ENCODE results near the gene MISP3. TPM values are rescaled to one million over a fixed set of nuclear protein-coding genes. Genes with fewer than 3 reads are reported as not detected.

The MISP3 gene
- total RNA-seq, 2 donors from 2014 or later = 1.7 to 2.7 TPM

DNA sequence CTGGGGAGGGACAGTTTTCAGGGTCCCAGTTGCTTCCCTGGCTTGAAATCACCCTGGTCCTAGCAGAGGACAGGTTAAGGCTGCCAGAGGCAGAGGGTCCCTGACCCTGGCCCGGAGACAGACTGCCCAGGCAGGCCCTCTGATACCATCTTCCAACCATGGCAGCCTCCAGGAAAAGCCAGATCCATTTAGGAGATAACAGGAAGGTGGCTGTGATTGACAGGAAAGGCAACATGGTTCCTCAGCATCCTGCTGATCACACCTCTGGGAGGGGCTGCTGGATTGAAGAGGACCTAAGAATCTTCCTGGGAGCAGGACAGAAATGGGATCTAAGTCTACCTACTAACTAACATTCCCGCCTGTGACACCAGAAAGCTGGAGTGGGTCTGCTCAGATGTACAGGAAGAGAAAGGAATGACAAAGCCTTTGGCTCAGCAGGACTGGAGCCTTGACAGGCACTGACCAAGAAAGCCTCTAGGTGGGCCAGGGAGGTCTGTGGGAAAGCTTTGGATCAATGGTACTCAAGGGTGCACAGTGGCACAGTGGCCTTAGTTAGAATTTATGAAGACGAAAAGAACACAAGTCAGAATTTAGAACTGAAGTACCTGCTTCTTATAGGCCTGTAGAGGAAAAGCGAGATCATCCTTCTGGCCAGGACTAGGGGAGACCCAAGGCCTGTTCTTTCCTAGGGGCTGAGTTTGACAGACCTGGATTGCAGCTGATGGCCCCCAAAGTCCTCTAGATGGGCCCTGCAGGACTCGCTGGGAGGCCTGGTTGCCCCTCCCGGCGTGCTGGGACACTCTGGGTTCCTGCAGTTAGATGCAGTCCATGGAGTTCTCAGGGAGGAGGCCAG, 47.3 kb downstream of the MISP3 start:
- TF ChIP-seq, protein P1, sequence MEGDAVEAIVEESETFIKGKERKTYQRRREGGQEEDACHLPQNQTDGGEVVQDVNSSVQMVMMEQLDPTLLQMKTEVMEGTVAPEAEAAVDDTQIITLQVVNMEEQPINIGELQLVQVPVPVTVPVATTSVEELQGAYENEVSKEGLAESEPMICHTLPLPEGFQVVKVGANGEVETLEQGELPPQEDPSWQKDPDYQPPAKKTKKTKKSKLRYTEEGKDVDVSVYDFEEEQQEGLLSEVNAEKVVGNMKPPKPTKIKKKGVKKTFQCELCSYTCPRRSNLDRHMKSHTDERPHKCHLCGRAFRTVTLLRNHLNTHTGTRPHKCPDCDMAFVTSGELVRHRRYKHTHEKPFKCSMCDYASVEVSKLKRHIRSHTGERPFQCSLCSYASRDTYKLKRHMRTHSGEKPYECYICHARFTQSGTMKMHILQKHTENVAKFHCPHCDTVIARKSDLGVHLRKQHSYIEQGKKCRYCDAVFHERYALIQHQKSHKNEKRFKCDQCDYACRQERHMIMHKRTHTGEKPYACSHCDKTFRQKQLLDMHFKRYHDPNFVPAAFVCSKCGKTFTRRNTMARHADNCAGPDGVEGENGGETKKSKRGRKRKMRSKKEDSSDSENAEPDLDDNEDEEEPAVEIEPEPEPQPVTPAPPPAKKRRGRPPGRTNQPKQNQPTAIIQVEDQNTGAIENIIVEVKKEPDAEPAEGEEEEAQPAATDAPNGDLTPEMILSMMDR (IDR thresholded peaks at IDR 0.05) = no peak
- peak overlapping the region; percentile 98 to 100 for H3K27ac ChIP-seq
- ATAC-seq (ENCODE audit: insufficient number of reproducible peaks, low FRiP score, low read depth) (no peak), DNase-seq (ENCODE audit: low spot score) (no peak)
- H3K4me1 ChIP-seq (ENCODE audit: control insufficient read depth in 1 of 2, low read depth in 2 of 2) = peaks cover 30 to 34% of the 10 kb centered on the region in 2 donors
- no peaks in the 10 kb centered on the region for H3K27me3 ChIP-seq (replicated peaks; ENCODE audit: insufficient read depth)
- no peaks in the 10 kb centered on the region for H3K36me3 ChIP-seq
- no peak overlapping the region for H3K4me3 ChIP-seq
- H3K9me3 ChIP-seq = no peaks in the 10 kb centered on the region

DNA sequence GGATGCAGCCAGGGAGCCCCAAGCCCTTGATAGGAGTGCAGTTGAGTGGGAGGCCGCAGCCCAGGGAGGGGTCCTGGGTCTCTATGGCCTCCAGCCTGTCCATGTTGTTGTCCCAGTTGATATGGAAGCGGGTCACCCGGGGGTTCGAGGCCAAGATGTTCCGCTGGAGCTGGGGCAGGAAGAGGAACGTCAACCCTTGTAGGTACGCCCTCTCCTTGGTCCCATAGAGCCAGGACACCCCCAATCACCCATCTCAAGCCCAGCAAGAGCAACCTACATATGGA, 47.9 kb downstream of the MISP3 start:
- no peak overlapping the region for H3K4me3 ChIP-seq
- H3K27ac ChIP-seq = peak overlapping the region; percentile 98 to 100
- DNase-seq (ENCODE audit: low spot score) (no peak), ATAC-seq (ENCODE audit: insufficient number of reproducible peaks, low FRiP score, low read depth) (no peak)
- H3K9me3 ChIP-seq = no peaks in the 10 kb centered on the region
- no peaks in the 10 kb centered on the region for H3K36me3 ChIP-seq
- TF ChIP-seq, protein P1 (IDR thresholded peaks at IDR 0.05) = no peak
- H3K4me1 ChIP-seq (ENCODE audit: control insufficient read depth in 1 of 2, low read depth in 2 of 2) = peaks cover 24 to 30% of the 10 kb centered on the region in 2 donors
- H3K27me3 ChIP-seq (replicated peaks; ENCODE audit: insufficient read depth) = no peaks in the 10 kb centered on the region

DNA sequence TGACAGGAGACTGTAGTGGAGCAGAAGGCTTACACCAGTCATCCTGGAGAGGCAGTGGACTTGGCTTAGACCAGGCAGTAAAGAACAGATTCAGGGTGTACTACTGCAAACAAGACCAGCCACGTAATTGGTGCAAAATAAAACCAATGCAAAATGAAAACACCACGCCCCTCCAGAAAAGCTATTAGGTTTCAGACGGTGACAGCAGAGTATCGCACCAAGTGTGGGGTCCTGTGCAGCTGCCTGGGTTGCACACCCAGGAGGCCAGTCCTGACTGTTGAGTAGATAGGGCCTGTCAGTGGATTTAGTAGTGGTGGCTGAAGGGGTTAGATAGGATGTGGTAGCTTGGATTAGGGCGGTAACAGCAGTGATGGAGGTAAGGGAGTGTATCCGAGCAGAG, 50.3 kb downstream of the MISP3 start:
- ATAC-seq (ENCODE audit: insufficient number of reproducible peaks, low FRiP score, low read depth) = no peak
- no peaks in the 10 kb centered on the region for H3K9me3 ChIP-seq

More for the DNA sequence above, 50.3 kb downstream of the MISP3 start:
- H3K27me3 ChIP-seq (replicated peaks; ENCODE audit: insufficient read depth) = no peaks in the 10 kb centered on the region
- DNase-seq (ENCODE audit: low spot score) = no peak
- H3K27ac ChIP-seq = no peak overlapping the region
- no peaks in the 10 kb centered on the region for H3K36me3 ChIP-seq
- no peak overlapping the region for H3K4me3 ChIP-seq
- TF ChIP-seq, protein P1 (IDR thresholded peaks at IDR 0.05) = no peak
- peaks cover 11 to 21% of the 10 kb centered on the region in 2 donors for H3K4me1 ChIP-seq (ENCODE audit: control insufficient read depth in 1 of 2, low read depth in 2 of 2)

Other genes starting within 250 kb of the MISP3 start
- gene NANOS3, start 195.7 kb upstream of the MISP3 start, total RNA-seq = not detected
- gene BRME1, start 166.7 kb upstream of the MISP3 start, total RNA-seq = 1 to 10 TPM in 1 of 2 donors, not detected in 1; 3.7 TPM
- 10 to 100 TPM; 29.5 to 38.7 TPM for gene CC2D1A, start 166.6 kb upstream of the MISP3 start, total RNA-seq
- gene PODNL1, start 134.4 kb upstream of the MISP3 start, total RNA-seq = 1 to 10 TPM; 3.5 to 9.9 TPM
- 10 to 100 TPM; 12.6 to 31.4 TPM for gene DCAF15, start 120.3 kb upstream of the MISP3 start, total RNA-seq
- 1 to 10 TPM; 3.0 to 5.7 TPM for gene RFX1, start 66.5 kb upstream of the MISP3 start, total RNA-seq
- gene RLN3, start 44.6 kb upstream of the MISP3 start, total RNA-seq = not detected
- gene IL27RA, start 41.0 kb upstream of the MISP3 start, total RNA-seq = 1 to 10 TPM; 1.1 to 5.3 TPM
- not detected for gene PALM3, start 10.7 kb upstream of the MISP3 start, total RNA-seq
- not detected for gene C19orf67, start 13.0 kb downstream of the MISP3 start, total RNA-seq
- 10 to 100 TPM in 1 of 2 donors, 1 to 10 TPM in 1; 8.9 to 27.5 TPM for gene SAMD1, start 18.0 kb downstream of the MISP3 start, total RNA-seq
- 100 to 1,000 TPM in 1 of 2 donors, 10 to 100 TPM in 1; 93.2 to 107 TPM for gene PRKACA, start 45.0 kb downstream of the MISP3 start, total RNA-seq
- 1 to 10 TPM in 1 of 2 donors, under 1 TPM in 1; 0.14 to 1.1 TPM for gene ASF1B, start 63.8 kb downstream of the MISP3 start, total RNA-seq
- gene ADGRL1, start 133.4 kb downstream of the MISP3 start, total RNA-seq = 10 to 100 TPM; 15.4 to 15.7 TPM